Fibroblast of skin of right quadriceps (primary cell): ENCODE data around the gene RTN4R.

ENCODE experiments used
- DNase-seq: peaks from one replicate; pipeline ENCODE4 v3.0.0-alpha.2; 2013

Gene RTN4R

DNA sequence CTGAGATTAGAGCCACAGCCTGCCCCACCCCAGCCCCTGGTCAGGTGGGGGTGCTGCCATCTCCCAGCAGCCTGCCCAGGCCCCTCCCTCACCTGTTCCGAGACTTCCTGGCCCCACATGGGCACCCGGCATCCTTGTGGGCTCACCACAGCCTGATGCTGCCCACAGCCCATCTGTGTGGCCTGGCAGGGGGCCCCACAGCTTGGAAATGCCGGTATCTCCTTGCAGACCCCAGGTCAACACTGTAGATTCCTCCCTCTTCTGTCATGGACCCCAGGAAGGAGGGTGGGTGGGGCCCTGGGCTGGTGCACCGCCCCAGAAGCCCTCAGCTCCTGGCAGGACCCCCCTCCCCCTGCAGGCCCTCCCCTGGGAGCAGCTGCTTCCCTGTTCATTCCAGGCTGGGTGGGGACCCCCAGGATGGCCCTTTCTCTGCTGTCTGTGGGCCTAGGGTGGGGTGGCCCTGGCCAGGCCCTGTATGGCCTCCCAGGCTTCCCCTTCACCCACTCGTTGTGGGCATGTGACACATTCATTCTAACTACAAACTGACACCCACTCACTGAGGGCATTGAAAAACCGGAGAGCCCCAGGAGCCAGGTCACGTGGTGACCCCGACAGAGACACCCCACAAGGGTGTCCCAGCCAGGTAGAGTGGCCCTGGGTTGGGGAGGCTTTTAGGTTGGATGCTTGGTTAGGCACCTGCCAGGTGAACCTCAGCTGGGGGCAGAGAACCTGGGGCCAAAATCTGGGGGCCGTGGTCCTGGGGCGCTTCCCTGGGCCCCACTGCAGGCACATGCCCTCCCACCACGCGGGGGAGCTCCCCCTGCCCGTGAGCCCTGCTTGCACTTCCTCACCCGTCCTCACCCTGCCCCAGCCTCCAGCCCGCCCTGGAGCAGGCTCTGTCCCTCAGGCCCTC is 73.2 kb downstream of the RTN4R start:
- DNase-seq: no peak

DNA sequence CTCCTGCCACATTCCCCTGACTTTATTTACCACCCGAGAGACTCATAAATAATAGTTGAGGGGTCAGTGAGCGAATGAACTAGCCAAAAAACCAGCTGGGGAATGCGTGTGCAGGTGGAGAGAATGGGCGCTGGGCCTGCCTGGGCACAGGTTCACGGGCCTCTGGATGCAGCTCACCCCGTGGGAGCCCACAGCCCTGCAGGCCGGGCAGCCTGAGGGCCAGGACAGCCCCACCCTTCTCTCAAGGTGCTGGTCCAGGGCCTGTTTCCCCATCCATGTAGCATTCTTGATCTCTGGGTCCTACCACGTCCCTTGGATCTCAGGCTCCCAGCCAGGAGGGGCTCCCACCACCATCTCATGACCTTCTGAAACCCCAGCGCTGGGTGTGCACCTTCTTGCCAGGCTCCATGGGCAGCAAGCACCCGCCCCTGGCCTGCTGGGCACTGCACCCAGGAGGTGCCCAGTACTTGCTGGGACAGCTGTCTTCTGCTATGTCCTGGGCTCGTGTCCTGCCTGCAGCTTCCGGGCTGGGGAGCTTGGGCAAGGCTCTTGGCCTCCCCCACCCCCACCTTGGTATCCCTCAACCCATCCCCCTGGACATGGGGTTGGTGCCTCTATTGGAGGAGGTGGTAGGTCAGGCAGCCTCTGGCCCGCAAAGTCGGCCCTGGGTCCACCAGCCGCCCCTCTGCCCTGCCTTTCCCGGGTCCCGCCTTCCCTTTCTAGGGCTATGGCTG is 74.2 kb downstream of the RTN4R start:
- DNase-seq: no peak

DNA sequence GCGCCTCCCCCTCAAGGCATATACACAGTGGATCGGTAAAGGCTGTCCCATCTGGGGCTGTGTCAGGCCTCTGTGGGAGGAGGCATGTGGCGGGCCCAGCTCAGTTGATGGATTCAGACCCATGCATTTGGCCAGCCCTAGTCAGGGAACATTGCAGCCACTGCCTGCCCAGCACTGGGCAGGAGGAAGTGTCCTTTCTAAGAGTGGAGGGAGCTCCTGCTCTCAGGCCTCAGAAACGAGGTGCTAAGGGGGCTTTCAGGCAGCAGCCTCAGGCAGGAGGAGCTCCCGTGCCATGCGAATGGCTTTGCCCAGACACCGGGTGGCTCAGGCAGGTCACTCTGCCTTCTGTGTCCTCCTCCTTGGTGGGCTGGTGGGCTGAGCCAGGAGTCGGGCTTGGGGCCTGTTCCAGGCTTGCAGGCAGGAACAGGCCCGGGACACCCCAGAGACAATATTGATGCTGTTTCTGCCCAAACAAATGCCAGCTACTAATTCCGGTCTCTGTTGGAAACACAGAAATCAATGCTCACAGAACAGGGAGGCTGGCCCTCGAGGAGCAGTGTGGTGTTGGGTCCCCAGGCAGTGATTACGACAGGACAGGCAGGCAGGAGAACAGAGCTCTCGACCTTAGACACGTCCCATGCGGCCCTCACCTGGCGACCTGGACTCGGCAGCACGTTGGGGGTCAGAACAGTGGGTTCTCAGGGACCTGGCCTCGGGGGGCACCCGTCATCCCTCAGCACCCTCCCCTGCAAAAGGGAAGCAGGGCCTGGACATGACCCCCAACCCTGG is 75.0 kb downstream of the RTN4R start:
- no peak for DNase-seq

DNA sequence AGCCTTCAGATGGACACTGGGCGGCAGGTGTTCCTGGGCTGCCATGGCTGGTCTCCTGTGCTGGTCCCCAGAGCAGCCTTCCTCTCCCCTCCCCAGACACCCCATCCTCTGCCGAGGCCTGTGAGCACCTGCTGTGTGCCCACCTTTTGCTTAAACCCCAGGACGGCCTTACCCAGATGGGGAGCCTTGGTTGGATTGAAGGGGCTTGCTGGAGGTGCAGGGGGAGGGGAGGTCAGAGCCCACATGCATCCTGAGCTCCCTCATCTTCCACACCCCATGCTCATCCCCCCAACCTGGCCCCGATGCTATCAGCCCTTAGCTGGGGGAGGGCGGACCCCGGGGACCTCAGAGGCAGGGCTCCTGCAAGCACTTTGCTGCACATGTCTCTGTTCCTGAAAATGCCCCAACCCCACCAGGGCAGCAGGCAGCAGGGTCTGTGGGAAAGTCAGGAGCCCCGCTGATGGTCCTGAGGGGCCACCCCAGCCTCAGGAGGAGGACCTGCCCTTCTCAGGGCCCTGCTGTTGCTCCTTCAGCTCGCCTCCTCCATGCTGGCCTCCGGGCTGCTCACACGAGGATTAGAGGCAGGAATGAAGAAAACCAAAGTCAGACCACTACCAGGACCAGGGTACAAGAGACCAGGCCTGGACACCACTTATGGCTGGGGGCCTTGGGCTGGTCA is 75.7 kb downstream of the RTN4R start:
- no peak for DNase-seq

DNA sequence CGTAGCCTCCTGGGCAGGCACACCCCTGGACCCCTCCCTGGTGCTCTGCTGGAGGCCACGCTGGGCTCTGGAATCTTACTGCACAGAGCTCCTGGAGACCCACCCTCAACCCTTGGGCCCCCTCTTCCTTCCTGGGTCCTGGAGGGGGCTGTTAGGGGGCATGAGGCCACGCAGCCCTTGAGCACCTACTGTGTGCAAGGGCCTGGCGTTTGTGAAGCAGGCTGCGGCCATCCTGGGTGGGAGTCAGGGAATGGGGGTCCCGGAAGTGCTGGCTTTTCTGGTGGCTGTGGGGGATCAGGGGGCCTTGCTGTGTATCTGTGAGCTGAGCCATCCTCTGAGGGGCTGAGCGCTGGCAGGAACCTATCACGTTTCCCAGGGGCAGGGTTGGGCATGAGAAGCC is 76.3 kb downstream of the RTN4R start:
- DNase-seq: no peak
